HUES6 (cell line): ENCODE data around the gene RXFP4.
A peak's percentile ranks its signal among the peaks of the same experiment; 100 is the strongest.
"Not testable (repeated sequence)": the region's sequence is repeated elsewhere in the genome, so short reads cannot be mapped to it uniquely, and the experiment has no call there.

Experiments used
- H3K27ac ChIP-seq: 2 replicates; pipeline ENCODE4 v1.7.0; 2013; ENCODE audit warnings: low read depth, mild to moderate bottlenecking, low read length, inconsistent platforms
- H3K27me3 ChIP-seq: 2 replicates; pipeline ENCODE4 v1.6.1; 2013; ENCODE audit warnings: low read length; ENCODE audit not compliant: control insufficient read depth, insufficient read depth
- H3K36me3 ChIP-seq: 2 replicates; pipeline ENCODE4 v1.6.1; 2013; ENCODE audit warnings: low read length; ENCODE audit not compliant: control insufficient read depth, insufficient read depth
- H3K4me1 ChIP-seq: 2 replicates; pipeline ENCODE4 v1.6.1; 2013; ENCODE audit warnings: low read length; ENCODE audit not compliant: control insufficient read depth, insufficient read depth
- H3K4me3 ChIP-seq: 2 replicates; pipeline ENCODE4 v1.5.1; 2013; ENCODE audit warnings: low read depth, low read length
- H3K9ac ChIP-seq: one replicate; pipeline ENCODE4 v1.6.1; 2013; ENCODE audit warnings: mild to moderate bottlenecking, low read length
- H3K9me3 ChIP-seq: 2 replicates; pipeline ENCODE4 v1.6.1; 2013; ENCODE audit warnings: low read depth, low read length; ENCODE audit not compliant: control insufficient read depth, insufficient read depth

RXFP4 gene

GRCh38 chr1:155940993-155941844 is at the start of gene RXFP4:
TSS of gene RXFP4 (plus strand) at chr1:155941638. CDS start at chr1:155941710, 72 bp downstream.
- H3K4me3 ChIP-seq: no peak within 1 kb of the TSS
- no peaks in the 10 kb centered on the region for H3K27me3 ChIP-seq
- H3K9me3 ChIP-seq: no peaks in the 10 kb centered on the region
- peaks cover 25% of the 10 kb centered on the region for H3K4me1 ChIP-seq
- H3K27ac ChIP-seq: no peak within 1 kb of the TSS
- peaks cover 2% of the 10 kb centered on the region for H3K36me3 ChIP-seq
- H3K9ac ChIP-seq: no peak within 1 kb of the TSS

GRCh38 chr1:155892796-155893195 is 48.6 kb upstream of the RXFP4 start:
- H3K9me3 ChIP-seq: no peaks in the 10 kb centered on the region
- no peak overlapping the region for H3K27ac ChIP-seq
- H3K4me1 ChIP-seq: no peaks in the 10 kb centered on the region
- H3K9ac ChIP-seq: no peak overlapping the region
- H3K27me3 ChIP-seq: no peaks in the 10 kb centered on the region
- peaks cover 8% of the 10 kb centered on the region for H3K36me3 ChIP-seq
- no peak overlapping the region for H3K4me3 ChIP-seq

GRCh38 chr1:155893389-155894142 is 47.9 kb upstream of the RXFP4 start:
- Histone ChIP-seq H3K4me3 (no peak overlapping the region), H3K9ac (no peak overlapping the region), H3K9me3 (no peaks in the 10 kb centered on the region), H3K27ac (no peak overlapping the region), H3K27me3 (no peaks in the 10 kb centered on the region), H3K4me1 (no peaks in the 10 kb centered on the region), H3K36me3 (peaks cover 13% of the 10 kb centered on the region)

- not testable (repeated sequence) for H3K4me3 ChIP-seq, H3K4me1 ChIP-seq, H3K9ac ChIP-seq, H3K27me3 ChIP-seq, H3K27ac ChIP-seq, H3K9me3 ChIP-seq
- H3K36me3 ChIP-seq: peaks cover 33% of the 10 kb centered on the region
These were observed 45.8 kb upstream of the RXFP4 start for GRCh38 chr1:155895617-155896016.

GRCh38 chr1:155896476-155896875 is 45.0 kb upstream of the RXFP4 start:
- peaks cover 42% of the 10 kb centered on the region for H3K36me3 ChIP-seq
- H3K9me3 ChIP-seq, H3K27me3 ChIP-seq, H3K4me3 ChIP-seq, H3K9ac ChIP-seq, H3K4me1 ChIP-seq, H3K27ac ChIP-seq: not testable (repeated sequence)

- Histone ChIP-seq H3K4me1 (no peaks in the 10 kb centered on the region), H3K9ac (no peak overlapping the region), H3K27ac (no peak overlapping the region), H3K4me3 (no peak overlapping the region), H3K36me3 (peaks cover 51% of the 10 kb centered on the region), H3K27me3 (no peaks in the 10 kb centered on the region), H3K9me3 (no peaks in the 10 kb centered on the region)
These were observed 43.7 kb upstream of the RXFP4 start for GRCh38 chr1:155897746-155898145.

GRCh38 chr1:155898888-155899287 is 42.5 kb upstream of the RXFP4 start:
- Histone ChIP-seq H3K27me3 (no peaks in the 10 kb centered on the region), H3K36me3 (peaks cover 58% of the 10 kb centered on the region), H3K4me3 (no peak overlapping the region), H3K9me3 (no peaks in the 10 kb centered on the region), H3K27ac (no peak overlapping the region), H3K9ac (no peak overlapping the region), H3K4me1 (no peaks in the 10 kb centered on the region)

- Histone ChIP-seq H3K9ac (no peak overlapping the region), H3K27me3 (no peaks in the 10 kb centered on the region), H3K4me3 (no peak overlapping the region), H3K27ac (no peak overlapping the region), H3K9me3 (no peaks in the 10 kb centered on the region), H3K36me3 (peaks cover 66% of the 10 kb centered on the region), H3K4me1 (no peaks in the 10 kb centered on the region)
These were observed 41.8 kb upstream of the RXFP4 start for GRCh38 chr1:155899683-155900082.

- no peaks in the 10 kb centered on the region for H3K9me3 ChIP-seq
- H3K27me3 ChIP-seq: no peaks in the 10 kb centered on the region
- no peaks in the 10 kb centered on the region for H3K4me1 ChIP-seq
- H3K9ac ChIP-seq: no peak overlapping the region
- peaks cover 71% of the 10 kb centered on the region for H3K36me3 ChIP-seq
- H3K27ac ChIP-seq: no peak overlapping the region
- no peak overlapping the region for H3K4me3 ChIP-seq
These were observed 41.3 kb upstream of the RXFP4 start for GRCh38 chr1:155900161-155900560.

GRCh38 chr1:155904261-155904660 is 37.2 kb upstream of the RXFP4 start:
- no peaks in the 10 kb centered on the region for H3K9me3 ChIP-seq
- no peaks in the 10 kb centered on the region for H3K27me3 ChIP-seq
- H3K4me1 ChIP-seq: no peaks in the 10 kb centered on the region
- no peak overlapping the region for H3K4me3 ChIP-seq
- H3K36me3 ChIP-seq: peaks cover 80% of the 10 kb centered on the region
- H3K9ac ChIP-seq: no peak overlapping the region
- H3K27ac ChIP-seq: no peak overlapping the region

GRCh38 chr1:155909894-155910293 is 31.5 kb upstream of the RXFP4 start:
- H3K27ac ChIP-seq: no peak overlapping the region
- H3K9me3 ChIP-seq: no peaks in the 10 kb centered on the region
- peak overlapping the region; percentile 39 for H3K9ac ChIP-seq
- H3K4me3 ChIP-seq: peak overlapping the region; percentile 73; the same call in 1 of the 2 replicates
- H3K36me3 ChIP-seq: peaks cover 67% of the 10 kb centered on the region
- peaks cover 12% of the 10 kb centered on the region; the same call in 1 of the 2 replicates for H3K4me1 ChIP-seq
- no peaks in the 10 kb centered on the region for H3K27me3 ChIP-seq
